ENCODE measurements around the gene SLC35A5. TPM values are rescaled to one million over a fixed set of nuclear protein-coding genes. Genes with fewer than 3 reads are reported as not detected.

Gene SLC35A5
- total and polyA plus RNA-seq, 4 donors = 70.1 to 136 (median 77.4) TPM

GRCh38 chr3:112564940-112565305 is 3.1 kb downstream of the SLC35A5 start:
- no peak overlapping the region for H3K27ac ChIP-seq (ENCODE audit: low read depth, low read length)
- H3K4me1 ChIP-seq (ENCODE audit: control insufficient read depth, insufficient read depth, low read length) = peaks cover 7% of the 10 kb centered on the region
- H3K36me3 ChIP-seq (ENCODE audit: control insufficient read depth, insufficient read depth, low read length) = peaks cover 8% of the 10 kb centered on the region
- H3K4me3 ChIP-seq (ENCODE audit: low read depth, low read length) = no peak overlapping the region
- H3K27me3 ChIP-seq (ENCODE audit: control insufficient read depth, insufficient read depth, low read length) = no peaks in the 10 kb centered on the region
- no peak for DNase-seq (ENCODE audit: low read depth in 4 of 6, low spot score in 6 of 6)
- H3K9me3 ChIP-seq (ENCODE audit: control insufficient read depth, insufficient read depth, low read length) = no peaks in the 10 kb centered on the region

- H3K4me3 ChIP-seq (ENCODE audit: low read depth, low read length) = no peak overlapping the region
- H3K4me1 ChIP-seq (ENCODE audit: control insufficient read depth, insufficient read depth, low read length) = peaks cover 2% of the 10 kb centered on the region
- no peaks in the 10 kb centered on the region for H3K27me3 ChIP-seq (ENCODE audit: control insufficient read depth, insufficient read depth, low read length)
- DNase-seq (ENCODE audit: low read depth in 4 of 6, low spot score in 6 of 6) = peak in 1 of 6 donors; percentile 6
- no peak overlapping the region for H3K27ac ChIP-seq (ENCODE audit: low read depth, low read length)
- no peaks in the 10 kb centered on the region for H3K9me3 ChIP-seq (ENCODE audit: control insufficient read depth, insufficient read depth, low read length)
- H3K36me3 ChIP-seq (ENCODE audit: control insufficient read depth, insufficient read depth, low read length) = peaks cover 11% of the 10 kb centered on the region
- 100% methylated on average over 1 of the region's 2 CpGs for WGBS (ENCODE audit: insufficient coverage)
Observed at GRCh38 chr3:112568642-112569041, 6.8 kb downstream of the SLC35A5 start.

GRCh38 chr3:112569265-112569664 is 7.4 kb downstream of the SLC35A5 start:
- Histone ChIP-seq H3K4me3 (ENCODE audit: low read depth, low read length) (no peak overlapping the region), H3K4me1 (ENCODE audit: control insufficient read depth, insufficient read depth, low read length) (no peaks in the 10 kb centered on the region), H3K9me3 (ENCODE audit: control insufficient read depth, insufficient read depth, low read length) (no peaks in the 10 kb centered on the region), H3K36me3 (ENCODE audit: control insufficient read depth, insufficient read depth, low read length) (peaks cover 11% of the 10 kb centered on the region), H3K27ac (ENCODE audit: low read depth, low read length) (no peak overlapping the region), H3K27me3 (ENCODE audit: control insufficient read depth, insufficient read depth, low read length) (no peaks in the 10 kb centered on the region)
- WGBS (ENCODE audit: insufficient coverage) = no CpG with 5 or more reads among the region's 1 CpG
- no peak for DNase-seq (ENCODE audit: low read depth in 4 of 6, low spot score in 6 of 6)

GRCh38 chr3:112572701-112573100 is 10.9 kb downstream of the SLC35A5 start:
- H3K4me1 ChIP-seq (ENCODE audit: control insufficient read depth, insufficient read depth, low read length) = no peaks in the 10 kb centered on the region
- H3K9me3 ChIP-seq (ENCODE audit: control insufficient read depth, insufficient read depth, low read length) = no peaks in the 10 kb centered on the region
- WGBS (ENCODE audit: insufficient coverage) = 100% methylated on average over 1 of the region's 1 CpG
- H3K27me3 ChIP-seq (ENCODE audit: control insufficient read depth, insufficient read depth, low read length) = no peaks in the 10 kb centered on the region
- no peak overlapping the region for H3K4me3 ChIP-seq (ENCODE audit: low read depth, low read length)
- no peak for DNase-seq (ENCODE audit: low read depth in 4 of 6, low spot score in 6 of 6)
- H3K27ac ChIP-seq (ENCODE audit: low read depth, low read length) = no peak overlapping the region
- peaks cover 3% of the 10 kb centered on the region for H3K36me3 ChIP-seq (ENCODE audit: control insufficient read depth, insufficient read depth, low read length)

GRCh38 chr3:112579232-112579631 is 17.4 kb downstream of the SLC35A5 start:
- Histone ChIP-seq H3K9me3 (ENCODE audit: control insufficient read depth, insufficient read depth, low read length) (no peaks in the 10 kb centered on the region), H3K4me1 (ENCODE audit: control insufficient read depth, insufficient read depth, low read length) (no peaks in the 10 kb centered on the region), H3K27ac (ENCODE audit: low read depth, low read length) (no peak overlapping the region), H3K36me3 (ENCODE audit: control insufficient read depth, insufficient read depth, low read length) (no peaks in the 10 kb centered on the region), H3K4me3 (ENCODE audit: low read depth, low read length) (no peak overlapping the region), H3K27me3 (ENCODE audit: control insufficient read depth, insufficient read depth, low read length) (no peaks in the 10 kb centered on the region)
- WGBS (ENCODE audit: insufficient coverage) = 94% methylated on average over 2 of the region's 3 CpGs
- no peak for DNase-seq (ENCODE audit: low read depth in 4 of 6, low spot score in 6 of 6)

- DNase-seq (ENCODE audit: low read depth in 4 of 6, low spot score in 6 of 6) = no peak
- Histone ChIP-seq H3K27me3 (ENCODE audit: control insufficient read depth, insufficient read depth, low read length) (no peaks in the 10 kb centered on the region), H3K9me3 (ENCODE audit: control insufficient read depth, insufficient read depth, low read length) (no peaks in the 10 kb centered on the region), H3K27ac (ENCODE audit: low read depth, low read length) (no peak overlapping the region), H3K4me1 (ENCODE audit: control insufficient read depth, insufficient read depth, low read length) (no peaks in the 10 kb centered on the region), H3K36me3 (ENCODE audit: control insufficient read depth, insufficient read depth, low read length) (no peaks in the 10 kb centered on the region), H3K4me3 (ENCODE audit: low read depth, low read length) (no peak overlapping the region)
- 86% methylated on average over 1 of the region's 3 CpGs for WGBS (ENCODE audit: insufficient coverage)
Observed at GRCh38 chr3:112579697-112580096, 17.9 kb downstream of the SLC35A5 start.

GRCh38 chr3:112582244-112582874 is 20.5 kb downstream of the SLC35A5 start:
- H3K36me3 ChIP-seq (ENCODE audit: control insufficient read depth, insufficient read depth, low read length) = peaks cover 2% of the 10 kb centered on the region
- no peaks in the 10 kb centered on the region for H3K27me3 ChIP-seq (ENCODE audit: control insufficient read depth, insufficient read depth, low read length)
- no peaks in the 10 kb centered on the region for H3K4me1 ChIP-seq (ENCODE audit: control insufficient read depth, insufficient read depth, low read length)
- H3K4me3 ChIP-seq (ENCODE audit: low read depth, low read length) = no peak overlapping the region
- peak in 4 of 6 donors; percentile 39 to 89 (median 59) for DNase-seq (ENCODE audit: low read depth in 4 of 6, low spot score in 6 of 6)
- H3K27ac ChIP-seq (ENCODE audit: low read depth, low read length) = no peak overlapping the region
- no peaks in the 10 kb centered on the region for H3K9me3 ChIP-seq (ENCODE audit: control insufficient read depth, insufficient read depth, low read length)
- whole genome bisulfite sequencing (ENCODE audit: insufficient coverage) = no CpG with 5 or more reads among the region's 2 CpGs

GRCh38 chr3:112583105-112583504 is 21.3 kb downstream of the SLC35A5 start:
- no peak for DNase-seq (ENCODE audit: low read depth in 4 of 6, low spot score in 6 of 6)
- WGBS (ENCODE audit: insufficient coverage) = 80% methylated on average over 1 of the region's 3 CpGs
- no peak overlapping the region for H3K27ac ChIP-seq (ENCODE audit: low read depth, low read length)
- no peak overlapping the region for H3K4me3 ChIP-seq (ENCODE audit: low read depth, low read length)
- peaks cover 2% of the 10 kb centered on the region for H3K36me3 ChIP-seq (ENCODE audit: control insufficient read depth, insufficient read depth, low read length)
- no peaks in the 10 kb centered on the region for H3K4me1 ChIP-seq (ENCODE audit: control insufficient read depth, insufficient read depth, low read length)
- H3K27me3 ChIP-seq (ENCODE audit: control insufficient read depth, insufficient read depth, low read length) = no peaks in the 10 kb centered on the region
- H3K9me3 ChIP-seq (ENCODE audit: control insufficient read depth, insufficient read depth, low read length) = no peaks in the 10 kb centered on the region

- peaks cover 2% of the 10 kb centered on the region for H3K36me3 ChIP-seq (ENCODE audit: control insufficient read depth, insufficient read depth, low read length)
- H3K27ac ChIP-seq (ENCODE audit: low read depth, low read length) = no peak overlapping the region
- no peaks in the 10 kb centered on the region for H3K4me1 ChIP-seq (ENCODE audit: control insufficient read depth, insufficient read depth, low read length)
- DNase-seq (ENCODE audit: low read depth in 4 of 6, low spot score in 6 of 6) = no peak
- H3K4me3 ChIP-seq (ENCODE audit: low read depth, low read length) = no peak overlapping the region
- no peaks in the 10 kb centered on the region for H3K27me3 ChIP-seq (ENCODE audit: control insufficient read depth, insufficient read depth, low read length)
- H3K9me3 ChIP-seq (ENCODE audit: control insufficient read depth, insufficient read depth, low read length) = no peaks in the 10 kb centered on the region
Observed at GRCh38 chr3:112585782-112586181, 23.9 kb downstream of the SLC35A5 start.

GRCh38 chr3:112587336-112587735 is 25.5 kb downstream of the SLC35A5 start:
- H3K4me1 ChIP-seq (ENCODE audit: control insufficient read depth, insufficient read depth, low read length) = no peaks in the 10 kb centered on the region
- H3K36me3 ChIP-seq (ENCODE audit: control insufficient read depth, insufficient read depth, low read length) = peaks cover 2% of the 10 kb centered on the region
- no peak for DNase-seq (ENCODE audit: low read depth in 4 of 6, low spot score in 6 of 6)
- no peak overlapping the region for H3K4me3 ChIP-seq (ENCODE audit: low read depth, low read length)
- no CpG with 5 or more reads among the region's 1 CpG for WGBS (ENCODE audit: insufficient coverage)
- no peaks in the 10 kb centered on the region for H3K9me3 ChIP-seq (ENCODE audit: control insufficient read depth, insufficient read depth, low read length)
- H3K27me3 ChIP-seq (ENCODE audit: control insufficient read depth, insufficient read depth, low read length) = no peaks in the 10 kb centered on the region
- H3K27ac ChIP-seq (ENCODE audit: low read depth, low read length) = no peak overlapping the region
